GM12878 (cell line): ENCODE data around the gene SLAMF9. TPM values are rescaled to one million over a fixed set of nuclear protein-coding genes. Genes with fewer than 3 reads are reported as not detected.

Experiments
- ATAC-seq: fragments of 200-7000 bp; cut with Tn5 transposase; 3 replicates; pipeline ENCODE4 v1.9.1; 2020; ENCODE audit warnings: mild to moderate bottlenecking, moderate library complexity
- BruUV-seq: library from RNA; stranded (reverse); fragments of 400-500 nt; replicated peaks from 2 replicates; lab custom pipeline; 2021; lab: Mats Ljungman, UMichigan
- CTCF ChIA-PET: fragments of 300-600 bp; sonication (Branson Sonifier 250); formaldehyde crosslinking; extraction: SDS; loops from one replicate; lab custom pipeline; 2021; ENCODE audit warnings: inconsistent platforms; lab: Yijun Ruan, JAX
- POLR2A ChIA-PET: fragments of 350-600 bp; formaldehyde crosslinking; extraction: SDS; loops from one replicate; lab custom pipeline; 2021; ENCODE audit warnings: inconsistent platforms; lab: Charles Lee
- RAD21 ChIA-PET: fragments of 300-600 bp; sonication (Branson Sonifier 250); formaldehyde crosslinking; loops from one replicate; lab custom pipeline; 2023; ENCODE audit warnings: antibody characterized with exemption; ENCODE audit not compliant: unreplicated experiment; lab: Charles Lee
- SMC1A ChIA-PET: fragments of 300-600 bp; sonication (Branson Sonifier 250); formaldehyde crosslinking; loops from one replicate; lab custom pipeline; 2023; ENCODE audit not compliant: unreplicated experiment, uncharacterized antibody; lab: Charles Lee
- DNase-seq: peaks from one replicate; pipeline ENCODE4 v3.0.0-alpha.2; 2011; ENCODE audit warnings: low read depth, low spot score
- FAIRE-seq: peaks from 3 replicates; lab custom pipeline; 2011; peaks lifted over from hg19 to GRCh38; lab: Jason Lieb, UNC
- H2AFZ ChIP-seq: 2 replicates; pipeline ENCODE4 v1.6.0; 2011; ENCODE audit warnings: low read depth, low read length, control low read depth; ENCODE audit not compliant: control insufficient read depth
- H3K27ac ChIP-seq: 2 replicates; pipeline ENCODE4 v1.5.1; 2011; ENCODE audit warnings: control low read depth; ENCODE audit not compliant: control insufficient read depth, insufficient read depth
- H3K27me3 ChIP-seq, 2 experiments: replicated peaks in 1 of 2; 2 replicates each; pipeline versions ENCODE4 v1.6.0 to v1.6.1; 2011; ENCODE audit warnings: low read length in 1 of 2; ENCODE audit not compliant: control insufficient read depth in 2 of 2, insufficient read depth in 2 of 2
- H3K36me3 ChIP-seq, 2 experiments: 2 replicates each; pipeline ENCODE4 v1.5.1; 2011; ENCODE audit warnings: low read length in 1 of 2; ENCODE audit not compliant: control insufficient read depth in 2 of 2, insufficient read depth in 2 of 2
- H3K4me1 ChIP-seq: 2 replicates; pipeline ENCODE4 v1.6.1; 2011; ENCODE audit warnings: mild to moderate bottlenecking, low read length, moderate library complexity, mixed read lengths; ENCODE audit not compliant: control insufficient read depth, insufficient read depth
- H3K4me2 ChIP-seq: 2 replicates; pipeline ENCODE4 v1.6.0; 2011; ENCODE audit warnings: control low read depth; ENCODE audit not compliant: control insufficient read depth, insufficient read depth
- H3K4me3 ChIP-seq: fragments of 200-600 bp; sonication (generic); 2 replicates; pipeline ENCODE4 v1.5.1; 2016
- H3K79me2 ChIP-seq: 2 replicates; pipeline ENCODE4 v1.6.0; 2011; ENCODE audit warnings: low read length; ENCODE audit not compliant: control insufficient read depth, insufficient read depth
- H3K9ac ChIP-seq: 2 replicates; pipeline ENCODE4 v1.8.0; 2011; ENCODE audit warnings: low read length, control low read depth, mixed read lengths; ENCODE audit not compliant: control insufficient read depth, insufficient read depth
- H3K9me3 ChIP-seq: replicated peaks from 3 replicates; pipeline ENCODE4 v1.5.1; 2011; ENCODE audit warnings: mild to moderate bottlenecking, low read length; ENCODE audit not compliant: control insufficient read depth, insufficient read depth
- H4K20me1 ChIP-seq: 2 replicates; pipeline ENCODE4 v1.6.0; 2011; ENCODE audit not compliant: control insufficient read depth, insufficient read depth
- BACH1 ChIP-seq: fragments of 450-650 bp; IDR thresholded peaks from 2 replicates; pipeline ENCODE4 v1.6.1; 2017; ENCODE audit warnings: mild to moderate bottlenecking, borderline replicate concordance
- E4F1 ChIP-seq: fragments of 450-650 bp; IDR thresholded peaks from 2 replicates; pipeline ENCODE4 v1.6.1; 2018; ENCODE audit warnings: borderline replicate concordance, mild to moderate bottlenecking; ENCODE audit not compliant: partially characterized antibody
- HDGF ChIP-seq: fragments of 450-650 bp; IDR thresholded peaks from 2 replicates; pipeline ENCODE4 v1.6.1; 2016; ENCODE audit warnings: antibody characterized with exemption
- NBN ChIP-seq: fragments of 450-650 bp; IDR thresholded peaks from 2 replicates; pipeline ENCODE4 v1.6.1; 2016
- NR2F1 ChIP-seq: fragments of 450-650 bp; conservative IDR thresholded peaks from 2 replicates; pipeline ENCODE4 v1.6.1; 2017; ENCODE audit warnings: mild to moderate bottlenecking
- PKNOX1 ChIP-seq: fragments of 450-650 bp; IDR thresholded peaks from 2 replicates; pipeline ENCODE4 v1.6.1; 2016; ENCODE audit warnings: mild to moderate bottlenecking
- RAD21 ChIP-seq: IDR thresholded peaks from 2 replicates; pipeline ENCODE4 v1.6.1; 2011; ENCODE audit warnings: mild to moderate bottlenecking, low read depth, low read length, moderate library complexity; ENCODE audit not compliant: insufficient read depth
- RAD51 ChIP-seq: fragments of 450-650 bp; IDR thresholded peaks from 2 replicates; pipeline ENCODE4 v1.6.1; 2016; ENCODE audit warnings: moderate library complexity, mild to moderate bottlenecking, inconsistent platforms
- RBBP5 ChIP-seq: fragments of 200-600 bp; sonication (generic); conservative IDR thresholded peaks from 2 replicates; pipeline ENCODE4 v1.6.1; 2016
- RELA ChIP-seq: fragments of 450-650 bp; IDR thresholded peaks from 2 replicates; pipeline ENCODE4 v1.8.0; 2014; ENCODE audit warnings: borderline replicate concordance; ENCODE audit not compliant: partially characterized antibody
- SIX5 ChIP-seq: IDR thresholded peaks from 2 replicates; pipeline ENCODE4 v1.6.1; 2011; ENCODE audit warnings: mild to moderate bottlenecking, low read depth, low read length, moderate library complexity; ENCODE audit not compliant: severe bottlenecking
- SPI1 ChIP-seq: IDR thresholded peaks from 2 replicates; pipeline ENCODE4 v1.6.1; 2011; ENCODE audit warnings: low read depth, mild to moderate bottlenecking, low read length, moderate library complexity, borderline replicate concordance; ENCODE audit not compliant: insufficient read depth
- SREBF2 ChIP-seq: IDR thresholded peaks from 2 replicates; pipeline ENCODE4 v1.6.1; 2012; ENCODE audit warnings: mild to moderate bottlenecking, low read length
- STAT1 ChIP-seq: fragments of 450-650 bp; conservative IDR thresholded peaks from 2 replicates; pipeline ENCODE4 v1.6.1; 2014; ENCODE audit warnings: antibody characterized with exemption, mild to moderate bottlenecking
- TCF3 ChIP-seq: IDR thresholded peaks from 2 replicates; pipeline ENCODE4 v1.6.1; 2012; ENCODE audit warnings: low read depth, mild to moderate bottlenecking, low read length, borderline replicate concordance; ENCODE audit not compliant: insufficient read depth
- WRNIP1 ChIP-seq: IDR thresholded peaks from 2 replicates; pipeline ENCODE4 v1.6.1; 2011; ENCODE audit warnings: low read depth, low read length, improper control_type of control experiment, borderline replicate concordance
- ZBTB11 ChIP-seq: fragments of 450-650 bp; formaldehyde crosslinking; IDR thresholded peaks from 2 replicates; pipeline ENCODE4 v1.5.0; 2022; ENCODE audit warnings: mild to moderate bottlenecking, missing genetic modification characterization
- ZNF217 ChIP-seq: fragments of 450-650 bp; IDR thresholded peaks from 2 replicates; pipeline ENCODE4 v1.6.1; 2017; ENCODE audit warnings: antibody characterized with exemption, mild to moderate bottlenecking
- WGBS: methylation state at CpG from one replicate; pipeline ENCODE4 v1.1.6; 2016; ENCODE audit warnings: low lambda C conversion rate; ENCODE audit not compliant: insufficient replicate concordance, insufficient coverage; ENCODE audit errors: missing lambda C conversion rate; 5-methylcytosine and 5-hydroxymethylcytosine counted together
- in situ Hi-C: fragments of 300-500 bp; cut with MboI; formaldehyde crosslinking; loops from 9 replicates; pipeline ENCODE4 v1.14.3; 2018; ENCODE audit warnings: mixed read lengths
- intact Hi-C: fragments of 100-400 bp; cut with micrococcal nuclease; formaldehyde crosslinking; loops from one replicate; pipeline ENCODE4 v1.14.2; 2022; ENCODE audit not compliant: unreplicated experiment
- polyA plus RNA-seq, 11 experiments: library from polyadenylated mRNA; depleted of rRNA in 4 of 11; unstranded in 6 of 11; stranded (reverse) in 5 of 11; fragments of >200 nt; fragmentation: Nextera tagmentation in 4 of 11; fragmentation: Illumina TruSeq in 1 of 11; extraction: Ambion mirVana in 4 of 11; extraction: Trizol in 1 of 11; gene quantifications; 1 replicate in 1 of 11; 2 replicates in 10 of 11; pipeline versions ENCODE4 v1.2.1 to v1.2.3, GENCODE V29; 2011 to 2016; ENCODE audit warnings: inconsistent platforms in 2 of 11, missing spikeins in 2 of 11, low read depth in 1 of 11
- total RNA-seq, 4 experiments: library from RNA; depleted of rRNA in 3 of 4; stranded (reverse); fragments of >200 nt in 3 of 4; fragmentation: Illumina TruSeq in 1 of 4; extraction: Trizol in 1 of 4; gene quantifications; 2 replicates each; pipeline versions ENCODE4 v1.2.1 to v1.2.3, GENCODE V29; 2013 to 2021

SLAMF9 gene
- total and polyA plus RNA-seq, 10 of the 15 experiments (the other 5 are each of a cell fraction or from before 2014, with no cell fraction given), result not detected

- in situ Hi-C loops (no loop called here), intact Hi-C loops (no loop called here)
- CTCF ChIA-PET, result interaction anchor here (1.5 kb wide), 1 partner anchor 11 kb away, joined by 3 read pairs; no protein-coding TSS in a partner anchor
- POLR2A ChIA-PET, result no interaction called here
- SMC1A ChIA-PET, result interaction anchor here (0.8 kb wide), 1 partner anchor 25 kb away, joined by 3 read pairs; no protein-coding TSS in a partner anchor
- Histone ChIP-seq H3K27me3 (no peaks in the 10 kb centered on the region), H3K4me3 (no peak overlapping the region), H3K9ac (no peak overlapping the region), H3K9me3 (no peaks in the 10 kb centered on the region), H3K27ac (no peak overlapping the region), H3K4me2 (no peak overlapping the region), H3K4me1 (peaks cover 24% of the 10 kb centered on the region), H2AFZ (no peak overlapping the region), H3K36me3 (peaks cover 8 to 28% of the 10 kb centered on the region in 2 experiments; a peak in 3 of 4 replicates), H4K20me1 (no peaks in the 10 kb centered on the region), H3K79me2 (peaks cover 42% of the 10 kb centered on the region)
- BruUV-seq, result TSS peak; percentile 3
- RAD21 ChIA-PET, result no interaction called here
- no peak for DNase-seq
- ATAC-seq, result no peak
- WGBS, result 83% methylated on average over 13 of the region's 13 CpGs
- no peak for FAIRE-seq
- TF ChIP-seq NBN, result no peak
- no peak for TF ChIP-seq TCF3
- TF ChIP-seq RAD51, result no peak
- TF ChIP-seq NR2F1, result no peak
- no peak for TF ChIP-seq PKNOX1
- no peak for TF ChIP-seq RELA
- TF ChIP-seq WRNIP1, result no peak
- TF ChIP-seq RBBP5, result no peak
- TF ChIP-seq SREBF2, result no peak
- TF ChIP-seq E4F1, result no peak
- TF ChIP-seq ZNF217, result no peak
- TF ChIP-seq HDGF, result no peak
- no peak for TF ChIP-seq STAT1
- TF ChIP-seq ZBTB11 (CRISPR knock-in tag), result no peak
- no peak for TF ChIP-seq RAD21
- TF ChIP-seq BACH1, result no peak
- no peak for TF ChIP-seq SPI1
- no peak for TF ChIP-seq SIX5
Measured at GRCh38 chr1:159918352-159919200, 35.5 kb downstream of the SLAMF9 start.
